Aorta (tissue), 5 donors: Measurements from ENCODE around the gene STRN. TPM values are rescaled to one million over a fixed set of nuclear protein-coding genes. Genes with fewer than 3 reads are reported as not detected.
"Not testable (repeated sequence)": the region's sequence is repeated elsewhere in the genome, so short reads cannot be mapped to it uniquely, and the experiment has no call there.

Experiments used
- ATAC-seq: fragments of 200-7000 bp; cut with Tn5 transposase; one replicate; pipeline ENCODE4 v1.9.1; 2022; ENCODE audit warnings: moderate library complexity; ENCODE audit not compliant: low FRiP score
- DNase-seq, 2 donors: peaks; one replicate each; pipeline ENCODE4 v3.0.0-alpha.2; 2020
- H3K27ac ChIP-seq, 2 donors: one replicate each; pipeline ENCODE4 v1.5.1; 2013; ENCODE audit warnings: low read length in 2 of 2, mild to moderate bottlenecking in 2 of 2, moderate library complexity in 2 of 2, control low read depth in 1 of 2, inconsistent platforms in 1 of 2, low read depth in 1 of 2
- H3K27me3 ChIP-seq, 2 donors: one replicate each; pipeline ENCODE4 v1.6.1; 2013; ENCODE audit warnings: control low read depth in 1 of 2, low read length in 1 of 2, mild to moderate bottlenecking in 1 of 2, moderate library complexity in 1 of 2; ENCODE audit not compliant: insufficient read depth in 2 of 2, control insufficient read depth in 1 of 2
- H3K36me3 ChIP-seq, 2 donors: one replicate each; pipeline ENCODE4 v1.6.1; 2013; ENCODE audit warnings: control low read depth in 1 of 2, low read length in 1 of 2, mild to moderate bottlenecking in 1 of 2; ENCODE audit not compliant: insufficient read depth in 2 of 2, control insufficient read depth in 1 of 2
- H3K4me1 ChIP-seq, 2 donors: one replicate each; pipeline ENCODE4 v1.6.1; 2013; ENCODE audit warnings: low read length in 2 of 2, control low read depth in 1 of 2, mild to moderate bottlenecking in 1 of 2, moderate library complexity in 1 of 2; ENCODE audit not compliant: insufficient read depth in 2 of 2, control insufficient read depth in 1 of 2
- H3K4me3 ChIP-seq, 2 donors: one replicate each; pipeline ENCODE4 v1.5.1; 2013; ENCODE audit warnings: low read length in 2 of 2, control low read depth in 1 of 2, mild to moderate bottlenecking in 1 of 2
- H3K9me3 ChIP-seq: one replicate; pipeline ENCODE4 v1.6.1; 2013; ENCODE audit warnings: mild to moderate bottlenecking, low read length; ENCODE audit not compliant: control insufficient read depth
- WGBS, 2 donors: extraction: QIAGEN DNeasy Blood & Tissue Kit; methylation state at CpG; one replicate each; pipeline ENCODE4 v1.1.7; 2013; 5-methylcytosine and 5-hydroxymethylcytosine counted together
- intact Hi-C, 2 donors: fragments of 100-400 bp; cut with DNase I; formaldehyde crosslinking; loops; one replicate each; pipeline versions ENCODE4 v1.14.2 to v1.15.0; 2022
- polyA plus RNA-seq, 2 donors: library from polyadenylated mRNA; stranded (reverse); fragments of 200-250 nt; gene quantifications; one replicate each; pipeline ENCODE4 v1.2.3, GENCODE V29; 2013
- total RNA-seq, 2 donors: library from RNA; stranded (reverse); fragmentation: NEBNext Ultra II Directional; extraction: Animal tissue kit (Norgen Biotek cat#: 25700); gene quantifications; one replicate each; pipeline ENCODE4 v1.2.1, GENCODE V29; 2021
- donor health status: healthy with polysubstance abuse.
- donor health status: Bipolar disorder and iron deficiency.
- donor health status: DM: no; HTN: no; CAD: no.
- donor health status: DM: no; HTN: no; CAD: no.
- donor health status: DM: yes; HTN: yes; CAD: no.

Gene STRN
- total and polyA plus RNA-seq, 4 donors = 5.1 to 33.8 (median 18.9) TPM

- 80 to 84% methylated on average over 3 of the region's 3 CpGs for WGBS, 2 donors
- H3K27ac ChIP-seq = no peak overlapping the region
Measured at GRCh38 chr2:36952748-36953197, 13.6 kb downstream of the STRN start.

GRCh38 chr2:36951574-36951973, 14.8 kb downstream of the STRN start:
- intact Hi-C loops = no loop called here
- no peaks in the 10 kb centered on the region for H3K27me3 ChIP-seq
- H3K4me1 ChIP-seq = peaks cover 5 to 8% of the 10 kb centered on the region in 2 donors
- no peaks in the 10 kb centered on the region for H3K9me3 ChIP-seq
- H3K36me3 ChIP-seq = no peaks in the 10 kb centered on the region
- 83 to 86% methylated on average over 7 of the region's 7 CpGs for WGBS, 2 donors
- no peak overlapping the region for H3K4me3 ChIP-seq
- no peak overlapping the region for H3K27ac ChIP-seq
- DNase-seq (no peak), ATAC-seq (no peak)

More at GRCh38 chr2:36952748-36953197, 13.6 kb downstream of the STRN start:
- no peaks in the 10 kb centered on the region for H3K9me3 ChIP-seq
- peaks cover 5 to 11% of the 10 kb centered on the region in 2 donors for H3K4me1 ChIP-seq
- ATAC-seq = no peak
- H3K36me3 ChIP-seq = no peaks in the 10 kb centered on the region
- H3K4me3 ChIP-seq = no peak overlapping the region
- H3K27me3 ChIP-seq = no peaks in the 10 kb centered on the region
- intact Hi-C loops = no loop called here
- no peak for DNase-seq

DNA sequence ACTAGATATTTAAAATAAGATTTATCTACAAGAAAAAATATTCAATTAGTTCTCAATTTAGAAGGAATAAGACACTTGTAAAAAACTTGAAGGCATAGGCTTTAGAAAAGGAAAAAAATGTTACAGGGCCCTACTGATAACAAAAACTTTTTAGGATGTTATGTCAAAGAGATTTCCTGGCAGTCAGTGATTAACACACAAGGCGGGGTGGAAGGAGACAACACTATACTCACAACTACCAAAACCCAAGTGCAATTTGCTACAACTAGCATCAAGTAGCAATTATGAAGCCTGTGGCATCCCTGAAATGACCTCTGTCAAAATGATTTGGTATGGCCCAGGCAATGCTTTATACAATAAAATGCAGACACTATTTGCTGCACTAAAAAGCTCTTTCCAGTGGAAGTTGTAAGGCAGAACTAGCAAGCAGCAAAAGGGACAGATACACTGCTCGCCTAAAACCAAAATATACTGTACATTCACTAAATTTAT, 15.3 kb downstream of the STRN start:
- 60 to 78% methylated on average over 2 of the region's 2 CpGs for WGBS, 2 donors
- Histone ChIP-seq H3K27ac (no peak overlapping the region), H3K4me1 (peaks cover 5 to 8% of the 10 kb centered on the region in 2 donors), H3K4me3 (no peak overlapping the region), H3K27me3 (no peaks in the 10 kb centered on the region), H3K36me3 (no peaks in the 10 kb centered on the region), H3K9me3 (no peaks in the 10 kb centered on the region)
- DNase-seq = no peak
- no peak for ATAC-seq
- intact Hi-C loops = no loop called here

DNA sequence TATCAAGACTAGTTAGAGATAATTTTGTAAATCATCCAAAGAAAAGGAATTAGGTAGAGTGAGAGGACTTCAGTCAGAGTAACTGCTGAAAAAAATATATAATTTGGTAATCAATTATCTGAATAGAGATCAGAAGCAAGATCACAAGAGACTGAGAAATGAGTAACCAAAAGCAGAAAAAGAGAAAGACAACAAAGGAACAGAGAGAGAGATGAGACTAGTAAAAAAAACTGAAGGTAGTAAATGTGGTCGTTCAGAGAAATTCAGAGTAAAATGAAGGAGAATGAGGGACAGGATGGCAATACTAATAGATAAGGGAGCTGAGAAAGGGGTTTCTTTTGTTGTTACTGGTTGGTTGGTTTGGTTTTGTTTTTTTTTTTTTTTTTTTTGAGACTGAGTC, 16.5 kb downstream of the STRN start:
- no peak for DNase-seq
- 84 to 96% methylated on average over 1 of the region's 1 CpG for WGBS, 2 donors
- no peaks in the 10 kb centered on the region for H3K9me3 ChIP-seq
- peaks cover 5% of the 10 kb centered on the region in 2 donors for H3K4me1 ChIP-seq
- no peak for ATAC-seq
- no peak overlapping the region for H3K4me3 ChIP-seq
- H3K27me3 ChIP-seq = no peaks in the 10 kb centered on the region
- no peak overlapping the region for H3K27ac ChIP-seq
- H3K36me3 ChIP-seq = no peaks in the 10 kb centered on the region
- intact Hi-C loops = no loop called here

DNA sequence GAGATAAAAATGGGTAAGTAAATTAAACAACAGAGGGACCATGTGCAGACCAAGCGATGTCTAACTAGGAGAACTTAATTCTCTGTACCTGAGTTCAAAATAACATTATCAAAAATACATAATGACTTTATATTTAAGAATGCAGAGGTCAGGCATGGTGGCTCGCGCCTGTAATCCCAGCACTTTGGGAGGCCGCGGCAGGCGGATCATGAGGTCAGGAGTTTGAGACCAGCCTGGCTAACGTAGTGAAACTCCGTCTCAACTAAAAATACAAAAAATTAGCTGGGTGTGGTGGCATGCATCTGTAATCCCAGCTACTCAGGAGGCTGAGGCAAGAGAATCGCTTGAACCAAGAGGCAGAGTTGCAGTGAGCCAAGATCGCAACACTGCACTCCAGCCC, 21.1 kb downstream of the STRN start:
- H3K4me1 ChIP-seq, H3K9me3 ChIP-seq, H3K27ac ChIP-seq, intact Hi-C loops, H3K36me3 ChIP-seq, H3K27me3 ChIP-seq, H3K4me3 ChIP-seq, ATAC-seq, DNase-seq: not testable (repeated sequence)
- WGBS, 2 donors = 71 to 79% methylated on average over 10 of the region's 10 CpGs

DNA sequence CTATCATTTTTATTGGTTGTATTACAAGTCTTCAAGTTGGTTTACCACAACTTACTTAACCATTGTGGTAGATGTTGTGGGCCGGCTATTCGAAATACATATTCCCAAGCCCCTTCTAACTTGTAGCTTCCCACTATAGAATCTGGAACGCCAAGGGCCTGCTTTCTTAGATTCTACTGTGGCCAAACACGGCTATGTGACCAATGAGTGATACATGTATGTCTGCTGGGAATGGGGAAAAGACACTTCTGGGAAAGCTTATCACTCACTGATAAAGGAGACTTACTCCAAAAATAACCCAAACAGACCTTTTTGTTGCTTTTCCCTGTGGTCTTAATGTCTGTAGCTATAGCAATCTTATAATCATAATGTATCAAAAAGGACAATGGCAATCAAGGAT, 24.5 kb downstream of the STRN start:
- intact Hi-C loops = no loop called here
- 63 to 68% methylated on average over 4 of the region's 4 CpGs for whole genome bisulfite sequencing, 2 donors

DNA sequence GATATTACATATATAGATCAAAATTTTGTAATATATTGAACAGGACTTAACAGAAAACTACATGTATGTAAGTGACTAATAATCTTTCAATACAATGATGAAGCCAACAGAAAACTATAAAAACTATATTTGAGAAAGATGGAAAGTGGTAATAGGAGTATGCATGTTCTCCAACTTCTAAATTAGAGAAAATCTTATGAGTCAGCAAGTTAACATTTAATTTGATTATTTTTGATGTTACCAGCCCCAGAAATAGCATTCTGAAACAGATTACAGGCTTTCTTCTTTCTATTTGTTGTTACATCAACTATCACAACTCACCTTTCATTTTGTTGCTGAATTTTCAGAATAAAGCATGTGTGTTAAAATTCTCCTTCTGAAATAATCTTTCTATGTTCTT, 29.8 kb downstream of the STRN start:
- H3K27ac ChIP-seq, intact Hi-C loops, H3K9me3 ChIP-seq, H3K27me3 ChIP-seq, H3K4me1 ChIP-seq, ATAC-seq, H3K36me3 ChIP-seq, H3K4me3 ChIP-seq, DNase-seq: not testable (repeated sequence)

More for the DNA sequence above, 24.5 kb downstream of the STRN start:
- DNase-seq (no peak), ATAC-seq (no peak)
- Histone ChIP-seq H3K27ac (no peak overlapping the region), H3K4me3 (no peak overlapping the region), H3K4me1 (no peaks in the 10 kb centered on the region), H3K27me3 (no peaks in the 10 kb centered on the region), H3K36me3 (no peaks in the 10 kb centered on the region), H3K9me3 (no peaks in the 10 kb centered on the region)

DNA sequence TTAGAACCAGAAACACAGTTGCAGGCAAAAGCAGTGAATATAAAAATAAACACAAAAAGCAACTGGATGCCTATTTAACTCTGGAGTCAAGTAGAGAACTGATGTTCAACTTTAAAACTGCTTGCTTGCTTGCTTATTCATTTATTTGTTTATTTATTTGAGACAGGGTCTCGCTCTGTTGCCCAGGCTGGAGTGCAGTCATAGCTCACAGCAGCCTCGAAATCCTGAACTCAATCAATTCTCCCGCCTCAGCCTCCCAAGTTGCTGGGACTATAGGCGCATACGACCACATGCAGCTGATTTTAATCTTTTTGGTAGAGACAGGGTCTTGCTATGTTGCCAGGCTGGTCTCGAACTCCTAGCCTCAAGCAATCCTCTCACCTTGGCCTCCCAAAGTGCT, 34.6 kb downstream of the STRN start:
- H3K27ac ChIP-seq, H3K36me3 ChIP-seq, H3K9me3 ChIP-seq, H3K27me3 ChIP-seq, H3K4me3 ChIP-seq, H3K4me1 ChIP-seq, intact Hi-C loops, ATAC-seq, DNase-seq: not testable (repeated sequence)
- 92 to 98% methylated on average over 6 of the region's 6 CpGs for WGBS, 2 donors

DNA sequence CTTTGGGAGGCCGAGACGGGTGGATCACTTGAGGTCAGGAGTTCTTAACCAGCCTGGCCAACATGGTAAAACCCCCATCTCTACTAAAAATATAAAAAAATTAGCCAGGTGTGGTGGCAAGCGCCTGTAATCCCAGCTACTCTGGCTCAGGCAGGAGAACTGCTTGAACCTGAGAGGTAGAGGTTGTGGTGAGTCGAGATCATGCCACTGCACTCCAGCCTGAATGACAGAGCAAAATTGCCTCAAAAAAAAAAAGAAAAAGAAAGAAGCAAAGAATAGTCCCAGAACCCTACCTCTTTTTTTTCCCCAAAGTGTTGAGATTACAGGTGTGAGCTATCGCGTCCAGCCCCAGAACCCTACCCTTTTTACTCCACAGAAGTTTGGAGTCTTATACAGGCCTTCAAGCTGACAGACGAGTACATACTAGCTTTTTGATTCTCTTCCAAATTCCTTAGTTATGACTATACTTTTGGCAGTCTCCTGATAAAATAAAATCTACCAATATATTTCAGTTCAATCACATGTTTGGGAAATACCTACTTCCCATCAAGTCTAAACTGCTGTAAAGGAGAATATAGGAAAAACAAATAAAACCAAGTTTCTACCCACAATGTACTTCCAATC, 35.4 kb downstream of the STRN start:
- H3K36me3 ChIP-seq, H3K9me3 ChIP-seq, ATAC-seq, DNase-seq, H3K27ac ChIP-seq, intact Hi-C loops, H3K27me3 ChIP-seq, H3K4me3 ChIP-seq, H3K4me1 ChIP-seq: not testable (repeated sequence)
- WGBS, 2 donors = 45 to 55% methylated on average over 7 of the region's 7 CpGs
